Osteoblast (primary cell): ENCODE results near the gene RAC2. TPM values are rescaled to one million over a fixed set of nuclear protein-coding genes. Genes with fewer than 3 reads are reported as not detected.
A peak's percentile ranks its signal among the peaks of the same experiment; 100 is the strongest.

Experiments
- DNase-seq: peaks from one replicate; pipeline ENCODE4 v3.0.0; 2011; ENCODE audit warnings: low spot score, mixed read lengths; ENCODE audit not compliant: insufficient read length; ENCODE audit errors: missing footprints
- H2AFZ ChIP-seq: 2 replicates; pipeline ENCODE4 v1.6.0; 2011; ENCODE audit warnings: mild to moderate bottlenecking, low read length
- H3K27ac ChIP-seq: 2 replicates; pipeline ENCODE4 v1.5.1; 2011; ENCODE audit warnings: mild to moderate bottlenecking, low read depth, low read length, moderate library complexity
- H3K27me3 ChIP-seq: 2 replicates; pipeline ENCODE4 v1.6.0; 2012; ENCODE audit warnings: mild to moderate bottlenecking, control low read depth, inconsistent platforms, low read length, moderate library complexity; ENCODE audit not compliant: insufficient read depth
- H3K36me3 ChIP-seq: 2 replicates; pipeline ENCODE4 v1.5.1; 2011; ENCODE audit warnings: mild to moderate bottlenecking, low read length, control low read depth, moderate library complexity; ENCODE audit not compliant: insufficient read depth
- H3K4me1 ChIP-seq: 2 replicates; pipeline ENCODE4 v1.5.1; 2011; ENCODE audit warnings: mild to moderate bottlenecking, low read length, control low read depth, moderate library complexity; ENCODE audit not compliant: insufficient read depth
- H3K4me2 ChIP-seq: 2 replicates; pipeline ENCODE4 v1.6.0; 2011; ENCODE audit warnings: mild to moderate bottlenecking, low read length; ENCODE audit not compliant: insufficient read depth
- H3K4me3 ChIP-seq: fragments of 200-600 bp; sonication (generic); 3 replicates; pipeline ENCODE4 v1.5.1; 2012; ENCODE audit warnings: mild to moderate bottlenecking, low read length, inconsistent platforms; ENCODE audit not compliant: insufficient read depth
- H3K79me2 ChIP-seq: 2 replicates; pipeline ENCODE4 v1.6.0; 2012; ENCODE audit warnings: mild to moderate bottlenecking, low read length, control low read depth, inconsistent platforms; ENCODE audit not compliant: insufficient read depth
- H3K9me3 ChIP-seq: 2 replicates; pipeline ENCODE4 v1.5.1; 2011; ENCODE audit warnings: low read depth, low read length, control low read depth
- H4K20me1 ChIP-seq: 2 replicates; pipeline ENCODE4 v1.6.0; 2012; ENCODE audit warnings: mild to moderate bottlenecking, low read length, control low read depth; ENCODE audit not compliant: insufficient read depth
- total RNA-seq: library from RNA; depleted of rRNA; stranded (reverse); fragments of >200 nt; gene quantifications from 2 replicates; pipeline ENCODE4 v1.2.3, GENCODE V29; 2012
- TF ChIP-seq, protein P1 (sequence below): IDR thresholded peaks from 2 replicates; pipeline ENCODE4 v1.5.1; 2011; ENCODE audit warnings: mild to moderate bottlenecking, low read depth, low read length, moderate library complexity; ENCODE audit errors: extremely low read depth

RAC2 gene
- total RNA-seq, 1 donor, result 14.5 TPM

DNA sequence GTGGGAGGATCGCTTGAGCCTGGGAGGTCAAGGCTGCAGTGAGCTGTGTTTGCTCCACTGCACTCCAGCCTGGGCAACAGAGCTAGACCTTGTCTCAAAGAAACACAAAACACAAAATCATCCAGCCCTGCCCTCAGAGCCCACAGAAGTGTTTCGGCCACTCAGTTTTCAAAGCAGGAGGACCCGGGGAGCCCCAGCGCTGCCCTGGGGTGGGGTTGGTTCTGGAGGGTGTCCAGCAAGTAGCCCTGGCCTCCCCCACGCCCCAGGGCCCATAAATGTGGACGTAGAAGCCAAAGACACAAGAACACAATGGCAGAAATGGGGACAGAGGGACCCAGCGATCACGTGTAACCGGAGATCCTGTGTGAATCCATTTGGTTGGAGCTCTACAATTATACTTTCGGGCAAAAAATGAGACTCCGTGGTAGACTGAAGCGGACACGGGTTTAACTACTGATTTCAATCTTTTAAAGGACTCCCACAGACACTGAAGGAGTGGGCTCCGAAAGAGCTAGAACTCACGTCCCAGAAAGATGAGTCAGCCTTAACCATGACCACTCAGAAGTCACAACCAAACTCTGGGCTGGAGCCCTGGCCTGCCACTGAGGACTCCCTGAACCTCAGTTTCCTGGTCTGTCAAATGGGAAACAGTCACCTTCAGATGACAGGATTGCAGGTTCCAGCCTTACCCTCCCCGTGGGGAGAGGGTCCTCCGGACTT, 29.2 kb upstream of the RAC2 start:
- H2AFZ ChIP-seq, result peak overlapping the region; percentile 95
- no peaks in the 10 kb centered on the region for H3K9me3 ChIP-seq
- TF ChIP-seq, protein P1, sequence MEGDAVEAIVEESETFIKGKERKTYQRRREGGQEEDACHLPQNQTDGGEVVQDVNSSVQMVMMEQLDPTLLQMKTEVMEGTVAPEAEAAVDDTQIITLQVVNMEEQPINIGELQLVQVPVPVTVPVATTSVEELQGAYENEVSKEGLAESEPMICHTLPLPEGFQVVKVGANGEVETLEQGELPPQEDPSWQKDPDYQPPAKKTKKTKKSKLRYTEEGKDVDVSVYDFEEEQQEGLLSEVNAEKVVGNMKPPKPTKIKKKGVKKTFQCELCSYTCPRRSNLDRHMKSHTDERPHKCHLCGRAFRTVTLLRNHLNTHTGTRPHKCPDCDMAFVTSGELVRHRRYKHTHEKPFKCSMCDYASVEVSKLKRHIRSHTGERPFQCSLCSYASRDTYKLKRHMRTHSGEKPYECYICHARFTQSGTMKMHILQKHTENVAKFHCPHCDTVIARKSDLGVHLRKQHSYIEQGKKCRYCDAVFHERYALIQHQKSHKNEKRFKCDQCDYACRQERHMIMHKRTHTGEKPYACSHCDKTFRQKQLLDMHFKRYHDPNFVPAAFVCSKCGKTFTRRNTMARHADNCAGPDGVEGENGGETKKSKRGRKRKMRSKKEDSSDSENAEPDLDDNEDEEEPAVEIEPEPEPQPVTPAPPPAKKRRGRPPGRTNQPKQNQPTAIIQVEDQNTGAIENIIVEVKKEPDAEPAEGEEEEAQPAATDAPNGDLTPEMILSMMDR, result no peak
- no peaks in the 10 kb centered on the region for H4K20me1 ChIP-seq
- no peaks in the 10 kb centered on the region for H3K27me3 ChIP-seq
- DNase-seq, result peak; percentile 96
- H3K27ac ChIP-seq, result peak overlapping the region; percentile 80
- peaks cover 22% of the 10 kb centered on the region for H3K4me1 ChIP-seq
- H3K79me2 ChIP-seq, result no peaks in the 10 kb centered on the region
- peak overlapping the region; percentile 81 for H3K4me2 ChIP-seq
- peak overlapping the region; percentile 59 for H3K4me3 ChIP-seq
- no peaks in the 10 kb centered on the region for H3K36me3 ChIP-seq

DNA sequence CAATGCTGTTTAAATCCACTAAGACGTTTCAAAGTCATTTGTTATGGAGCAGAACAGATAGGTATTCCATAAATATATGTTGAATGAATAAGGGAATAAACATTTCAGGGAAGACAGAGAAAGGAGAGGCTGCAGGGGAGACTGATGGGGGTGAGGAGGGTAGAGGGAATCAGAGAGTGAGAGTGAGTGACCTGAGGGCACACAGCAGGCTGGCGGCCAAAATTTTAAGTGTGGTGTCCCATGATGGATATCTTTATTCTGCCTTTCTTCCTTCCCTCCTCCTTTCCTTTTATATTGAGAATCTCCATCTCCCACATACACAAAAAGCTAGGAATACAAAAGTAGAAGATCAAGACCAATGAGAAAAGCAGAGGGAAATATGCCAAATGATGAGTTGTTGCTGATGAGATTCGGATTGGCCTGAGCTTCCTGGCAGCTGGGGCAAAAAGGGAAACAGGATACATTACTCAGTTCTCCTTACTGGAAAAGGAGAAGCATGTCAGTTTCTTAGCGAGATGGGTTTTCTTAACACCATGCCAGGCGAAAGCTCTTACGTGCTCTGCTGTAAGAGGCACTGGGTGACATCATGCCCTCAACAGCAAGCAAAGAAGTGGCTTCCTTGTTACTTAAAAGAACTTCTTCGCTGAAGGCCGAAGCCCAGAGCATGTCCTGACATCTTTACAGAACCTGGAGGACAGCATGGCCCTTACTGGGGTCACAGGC, 27.0 kb upstream of the RAC2 start:
- no peaks in the 10 kb centered on the region for H3K9me3 ChIP-seq
- H3K4me1 ChIP-seq, result peaks cover 27% of the 10 kb centered on the region
- no peaks in the 10 kb centered on the region for H3K79me2 ChIP-seq
- no peaks in the 10 kb centered on the region for H4K20me1 ChIP-seq
- no peak overlapping the region for H3K27ac ChIP-seq
- peak; percentile 73 for DNase-seq
- H3K36me3 ChIP-seq, result no peaks in the 10 kb centered on the region
- no peak overlapping the region for H3K4me2 ChIP-seq
- H3K27me3 ChIP-seq, result no peaks in the 10 kb centered on the region
- no peak overlapping the region for H2AFZ ChIP-seq
- no peak overlapping the region for H3K4me3 ChIP-seq
- TF ChIP-seq, protein P1, result no peak

DNA sequence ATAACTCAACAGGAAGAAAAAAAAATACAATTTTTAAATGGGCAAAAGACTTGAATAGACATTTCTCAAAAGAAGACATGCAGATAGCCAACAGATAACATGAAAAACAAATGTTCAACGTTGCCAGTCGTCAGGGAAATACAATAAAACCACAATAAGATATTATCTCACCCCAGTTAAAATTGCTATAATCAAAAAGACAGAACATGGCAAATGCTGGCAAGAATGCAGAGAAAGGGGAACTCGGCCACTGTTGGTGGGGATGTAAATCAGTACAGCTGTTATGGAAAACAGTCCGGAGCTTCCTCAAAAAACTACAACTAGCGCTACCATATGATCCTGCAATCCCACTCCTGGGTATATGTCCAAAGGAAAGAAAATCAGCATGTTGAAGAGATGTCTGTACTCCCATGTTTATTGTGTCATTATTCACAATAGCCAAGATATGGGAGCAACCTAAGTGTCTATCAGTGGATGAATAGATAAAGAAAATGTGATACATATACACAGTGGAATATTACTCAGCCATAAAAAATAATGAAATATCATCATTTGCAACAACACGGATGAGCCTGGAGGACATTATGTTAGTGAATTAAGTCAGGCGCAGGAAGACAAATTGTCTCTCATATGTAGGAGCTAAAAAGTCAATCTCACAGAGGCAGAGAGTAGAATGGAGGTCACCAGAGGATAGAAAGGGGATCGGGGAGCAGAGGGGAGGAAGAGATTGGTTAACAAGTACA, 26.0 kb upstream of the RAC2 start:
- Histone ChIP-seq H3K9me3 (no peaks in the 10 kb centered on the region), H2AFZ (no peak overlapping the region)
- TF ChIP-seq, protein P1, result no peak

More for the DNA sequence above, 26.0 kb upstream of the RAC2 start:
- Histone ChIP-seq H3K4me1 (peaks cover 27% of the 10 kb centered on the region), H3K36me3 (no peaks in the 10 kb centered on the region), H3K27me3 (no peaks in the 10 kb centered on the region), H3K4me2 (no peak overlapping the region), H3K79me2 (no peaks in the 10 kb centered on the region), H3K27ac (no peak overlapping the region), H4K20me1 (no peaks in the 10 kb centered on the region), H3K4me3 (no peak overlapping the region)
- DNase-seq, result no peak
